HG03025 (cell line): Measurements from ENCODE around the gene AASDH.

Experiments
- ATAC-seq: cut with Tn5 transposase; IDR thresholded peaks from one replicate; pipeline ENCODE4 v1.9.1; 2021; ENCODE audit warnings: mild to moderate bottlenecking, moderate library complexity; ENCODE audit not compliant: unreplicated experiment, low FRiP score

The AASDH gene

DNA sequence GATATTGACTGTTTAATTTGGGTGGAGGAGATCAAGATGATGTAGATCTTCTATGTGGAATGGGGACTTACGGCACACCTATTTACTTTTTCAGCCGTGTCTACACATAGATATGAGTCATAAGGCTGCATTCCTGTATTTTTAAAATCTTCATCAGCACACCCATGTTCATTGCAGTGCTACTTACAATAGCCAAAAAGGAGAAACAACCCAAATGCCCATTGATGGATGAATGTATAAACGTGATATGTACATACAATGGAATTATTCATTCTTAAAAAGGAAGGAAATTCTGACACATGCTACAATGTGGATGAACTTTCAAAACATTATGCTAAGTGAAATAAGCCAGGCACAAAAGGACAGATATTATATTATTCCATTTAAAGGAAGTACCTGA, 98.6 kb downstream of the AASDH start:
- ATAC-seq: no peak
